ENCODE results near the gene ALG1L2. TPM values are rescaled to one million over a fixed set of nuclear protein-coding genes. Genes with fewer than 3 reads are reported as not detected.
"Not testable (repeated sequence)": the region's sequence is repeated elsewhere in the genome, so short reads cannot be mapped to it uniquely, and the experiment has no call there.

ALG1L2 gene
- polyA plus RNA-seq, 3 donors = not detected

DNA sequence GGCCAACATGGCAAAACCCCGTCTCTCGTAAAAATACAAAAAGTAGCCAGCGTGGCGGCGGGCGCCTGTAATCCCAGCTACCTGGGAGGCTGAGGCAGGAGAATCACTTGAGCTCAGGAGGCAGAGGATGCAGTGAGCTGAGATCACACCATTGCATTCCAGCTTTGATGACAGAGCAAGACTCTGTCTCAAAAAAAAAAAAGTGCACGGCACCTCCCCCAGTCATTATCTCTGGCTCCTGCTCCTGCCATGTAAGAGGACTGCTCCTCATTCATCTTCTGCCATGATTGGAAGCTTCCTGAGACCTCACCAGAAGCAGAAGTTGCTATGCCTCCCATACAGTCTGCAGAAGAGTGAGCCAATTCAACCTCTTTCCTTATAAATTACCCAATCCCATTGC, 4.0 kb upstream of the ALG1L2 start:
- H2AFZ ChIP-seq (ENCODE audit: insufficient read depth, low read depth, low read length, poor library complexity, severe bottlenecking) = no peak overlapping the region
- no peak overlapping the region for H3K4me2 ChIP-seq (replicated peaks; ENCODE audit: extremely low read depth, low read length, poor library complexity, severe bottlenecking)
- H3K27me3 ChIP-seq (ENCODE audit: control insufficient read depth in 2 of 2, insufficient read depth in 2 of 2, low read length in 2 of 2) = no peaks in the 10 kb centered on the region
- TF ChIP-seq, protein P1, sequence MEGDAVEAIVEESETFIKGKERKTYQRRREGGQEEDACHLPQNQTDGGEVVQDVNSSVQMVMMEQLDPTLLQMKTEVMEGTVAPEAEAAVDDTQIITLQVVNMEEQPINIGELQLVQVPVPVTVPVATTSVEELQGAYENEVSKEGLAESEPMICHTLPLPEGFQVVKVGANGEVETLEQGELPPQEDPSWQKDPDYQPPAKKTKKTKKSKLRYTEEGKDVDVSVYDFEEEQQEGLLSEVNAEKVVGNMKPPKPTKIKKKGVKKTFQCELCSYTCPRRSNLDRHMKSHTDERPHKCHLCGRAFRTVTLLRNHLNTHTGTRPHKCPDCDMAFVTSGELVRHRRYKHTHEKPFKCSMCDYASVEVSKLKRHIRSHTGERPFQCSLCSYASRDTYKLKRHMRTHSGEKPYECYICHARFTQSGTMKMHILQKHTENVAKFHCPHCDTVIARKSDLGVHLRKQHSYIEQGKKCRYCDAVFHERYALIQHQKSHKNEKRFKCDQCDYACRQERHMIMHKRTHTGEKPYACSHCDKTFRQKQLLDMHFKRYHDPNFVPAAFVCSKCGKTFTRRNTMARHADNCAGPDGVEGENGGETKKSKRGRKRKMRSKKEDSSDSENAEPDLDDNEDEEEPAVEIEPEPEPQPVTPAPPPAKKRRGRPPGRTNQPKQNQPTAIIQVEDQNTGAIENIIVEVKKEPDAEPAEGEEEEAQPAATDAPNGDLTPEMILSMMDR (IDR thresholded peaks at IDR 0.05) = no peak
- H3K4me1 ChIP-seq (ENCODE audit: control insufficient read depth in 1 of 2, insufficient read depth in 2 of 2, low read length in 2 of 2) = no peaks in the 10 kb centered on the region
- H3K27ac Mint-ChIP-seq = no peak overlapping the region
- H3K36me3 ChIP-seq (replicated peaks in 1 of 2; ENCODE audit: control insufficient read depth in 1 of 2, insufficient read depth in 2 of 2, low read length in 2 of 2) = no peaks in the 10 kb centered on the region
- no peak overlapping the region for H3K4me3 ChIP-seq (replicated peaks in 1 of 3; ENCODE audit: low read depth in 2 of 3, low read length in 3 of 3)
- intact Hi-C loops (cut with micrococcal nuclease) = no loop called here
- H3K27ac ChIP-seq (ENCODE audit: low read depth in 1 of 2, low read length in 2 of 2) = no peak overlapping the region
- H3K79me2 ChIP-seq (ENCODE audit: insufficient read depth, low read length) = no peaks in the 10 kb centered on the region
- 98% methylated on average over 7 of the region's 7 CpGs for WGBS (ENCODE audit: insufficient coverage)
- no peaks in the 10 kb centered on the region for H3K9me3 ChIP-seq (replicated peaks in 1 of 2; ENCODE audit: control insufficient read depth in 1 of 2, insufficient read depth in 1 of 2, low read length in 2 of 2)
- H4K20me1 ChIP-seq (ENCODE audit: insufficient read depth, low read length) = no peaks in the 10 kb centered on the region
- H3K9me3 Mint-ChIP-seq = peaks cover 0 to 7% (median 6%) of the 10 kb centered on the region in 7 donors
- peaks cover 8 to 20% (median 9%) of the 10 kb centered on the region in 3 donors for H3K27me3 Mint-ChIP-seq (ENCODE audit: low read depth in 3 of 3)
- H3K4me1 Mint-ChIP-seq = peaks cover 6% of the 10 kb centered on the region
- DNase-seq = no peak
- no peak overlapping the region for H3K9ac ChIP-seq (ENCODE audit: insufficient read depth, low read length, poor library complexity, severe bottlenecking)
- no peaks in the 10 kb centered on the region for H3K36me3 Mint-ChIP-seq
- H3K4me3 Mint-ChIP-seq = no peak overlapping the region

DNA sequence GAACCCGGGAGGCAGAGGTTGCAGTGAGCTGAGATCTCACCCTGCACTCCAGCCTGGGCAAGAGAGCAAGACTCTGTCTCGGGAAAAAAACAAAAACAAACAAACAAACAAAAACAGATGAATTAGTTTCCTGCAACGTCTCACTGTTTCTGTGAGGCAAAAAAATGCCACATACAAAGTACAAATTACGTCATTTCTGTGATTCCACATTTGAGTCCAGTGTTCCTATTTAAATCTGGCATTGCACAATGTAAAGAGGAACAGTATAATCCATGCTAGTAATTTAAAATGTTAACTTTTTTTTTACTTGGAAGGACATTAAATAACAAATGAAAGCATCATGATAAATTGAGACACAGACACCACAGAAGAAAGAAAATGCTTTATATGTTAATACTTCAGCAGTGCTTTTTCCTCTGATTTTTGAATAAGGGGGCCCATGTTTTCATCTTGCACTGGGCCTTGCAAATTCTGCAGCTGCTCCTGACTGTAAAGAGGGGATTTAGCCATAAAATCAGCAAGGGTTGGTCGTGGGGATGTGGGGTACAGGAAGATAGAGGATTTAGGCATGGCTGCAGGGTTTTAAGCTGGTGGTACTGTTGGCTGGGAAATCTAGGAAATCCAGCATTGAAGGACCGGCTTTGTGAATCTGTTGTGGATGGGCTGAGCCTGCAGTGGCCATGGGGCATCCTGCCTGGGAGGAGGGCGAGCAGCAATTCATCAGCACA, 1.9 kb downstream of the ALG1L2 start:
- peak in 1 of 3 donors; percentile 23 for DNase-seq
- H3K9me3 Mint-ChIP-seq; H2AFZ ChIP-seq (ENCODE audit: insufficient read depth, low read depth, low read length, poor library complexity, severe bottlenecking); H3K27me3 ChIP-seq (ENCODE audit: control insufficient read depth in 2 of 2, insufficient read depth in 2 of 2, low read length in 2 of 2); H3K36me3 ChIP-seq (replicated peaks in 1 of 2; ENCODE audit: control insufficient read depth in 1 of 2, insufficient read depth in 2 of 2, low read length in 2 of 2); H3K9ac ChIP-seq (ENCODE audit: insufficient read depth, low read length, poor library complexity, severe bottlenecking); H3K36me3 Mint-ChIP-seq; H3K4me1 ChIP-seq (ENCODE audit: control insufficient read depth in 1 of 2, insufficient read depth in 2 of 2, low read length in 2 of 2); H3K4me2 ChIP-seq (replicated peaks; ENCODE audit: extremely low read depth, low read length, poor library complexity, severe bottlenecking); intact Hi-C loops (cut with micrococcal nuclease); H3K27ac ChIP-seq (ENCODE audit: low read depth in 1 of 2, low read length in 2 of 2); H4K20me1 ChIP-seq (ENCODE audit: insufficient read depth, low read length); H3K4me3 ChIP-seq (replicated peaks in 1 of 3; ENCODE audit: low read depth in 2 of 3, low read length in 3 of 3); H3K79me2 ChIP-seq (ENCODE audit: insufficient read depth, low read length); H3K9me3 ChIP-seq (replicated peaks in 1 of 2; ENCODE audit: control insufficient read depth in 1 of 2, insufficient read depth in 1 of 2, low read length in 2 of 2): not testable (repeated sequence)
- peaks cover 27% of the 10 kb centered on the region for H3K4me1 Mint-ChIP-seq
- H3K27me3 Mint-ChIP-seq (ENCODE audit: low read depth in 3 of 3) = peaks cover 8 to 26% (median 11%) of the 10 kb centered on the region in 3 donors
- WGBS (ENCODE audit: insufficient coverage) = 84% methylated on average over 3 of the region's 7 CpGs
- peak overlapping the region in 1 of 7 donors; percentile 23 for H3K27ac Mint-ChIP-seq
- peak overlapping the region in 1 of 2 donors; percentile 62 for H3K4me3 Mint-ChIP-seq
